GM19238 (cell line): Measurements from ENCODE around the gene TRIM50.
"Not testable (repeated sequence)": the region's sequence is repeated elsewhere in the genome, so short reads cannot be mapped to it uniquely, and the experiment has no call there.

Experiments
- DNase-seq: peaks from one replicate; pipeline ENCODE4 v3.0.0; 2011; ENCODE audit warnings: low spot score; ENCODE audit not compliant: insufficient read length

TRIM50 gene

GRCh38 chr7:73350306-73351068 is 22.6 kb upstream of the TRIM50 start:
- DNase-seq = no peak

GRCh38 chr7:73349763-73350162 is 21.9 kb upstream of the TRIM50 start:
- DNase-seq = no peak

DNA sequence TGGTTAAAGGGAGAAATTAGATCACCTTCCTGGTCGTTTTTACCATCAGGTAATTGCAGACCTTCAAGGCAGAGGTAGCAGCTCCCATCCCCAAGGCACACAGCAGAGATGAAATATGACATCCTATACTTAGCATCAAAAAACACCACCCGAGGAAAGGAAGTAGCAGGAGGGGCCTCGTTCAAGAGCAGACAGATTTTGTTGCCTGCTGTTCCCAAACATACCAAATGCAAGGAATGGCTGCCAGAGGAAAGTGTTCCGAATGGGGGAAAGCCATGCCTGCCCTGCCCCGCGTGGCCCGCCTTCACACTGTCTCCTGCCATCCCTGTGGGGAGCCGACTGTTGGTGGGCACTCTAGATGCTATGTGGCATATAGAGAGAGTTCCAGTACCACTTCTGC is 18.1 kb upstream of the TRIM50 start:
- no peak for DNase-seq

DNA sequence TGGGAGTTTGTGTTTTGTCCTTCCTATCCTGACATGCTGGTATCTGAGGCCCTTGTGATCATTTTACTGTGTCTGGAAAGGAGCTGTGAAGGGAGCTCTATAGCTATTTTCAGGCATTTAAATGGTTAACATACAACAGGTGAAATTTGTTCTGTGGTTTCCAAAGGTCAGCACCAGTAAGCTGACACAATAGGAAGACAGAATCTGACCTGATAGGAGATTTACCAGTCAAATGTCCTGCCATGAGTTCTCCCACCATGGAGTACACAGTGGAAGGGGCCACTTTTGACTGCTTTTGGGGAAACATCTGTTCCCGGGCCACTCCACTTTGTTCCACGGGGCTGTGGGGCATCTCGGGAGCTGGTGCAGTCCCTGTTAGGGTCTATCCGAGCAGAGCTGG is 17.7 kb upstream of the TRIM50 start:
- no peak for DNase-seq

GRCh38 chr7:73343671-73344380 is 15.9 kb upstream of the TRIM50 start:
- no peak for DNase-seq

- DNase-seq = no peak
These were observed 14.8 kb upstream of the TRIM50 start for GRCh38 chr7:73342645-73343044.

- no peak for DNase-seq
These were observed 14.0 kb upstream of the TRIM50 start for GRCh38 chr7:73341877-73342276.

DNA sequence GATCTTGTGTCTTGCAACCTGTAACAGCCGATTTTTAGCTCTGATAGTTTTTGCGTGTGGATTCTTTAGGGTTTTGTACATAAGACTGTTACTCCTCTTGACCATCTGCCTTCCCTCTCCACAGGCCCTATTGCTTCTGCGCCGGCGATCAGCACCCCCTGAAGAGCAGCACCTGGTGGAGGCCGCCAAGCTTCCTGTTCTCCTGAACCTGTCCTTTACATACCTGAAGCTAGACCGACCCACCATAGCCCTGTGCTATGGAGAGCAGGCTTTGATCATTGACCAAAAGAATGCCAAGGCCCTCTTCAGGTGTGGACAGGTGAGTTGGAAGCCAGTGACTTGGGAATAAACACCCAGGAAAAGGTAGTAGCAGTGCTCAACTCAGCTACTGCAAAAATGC is 12.6 kb upstream of the TRIM50 start:
- DNase-seq = no peak

DNA sequence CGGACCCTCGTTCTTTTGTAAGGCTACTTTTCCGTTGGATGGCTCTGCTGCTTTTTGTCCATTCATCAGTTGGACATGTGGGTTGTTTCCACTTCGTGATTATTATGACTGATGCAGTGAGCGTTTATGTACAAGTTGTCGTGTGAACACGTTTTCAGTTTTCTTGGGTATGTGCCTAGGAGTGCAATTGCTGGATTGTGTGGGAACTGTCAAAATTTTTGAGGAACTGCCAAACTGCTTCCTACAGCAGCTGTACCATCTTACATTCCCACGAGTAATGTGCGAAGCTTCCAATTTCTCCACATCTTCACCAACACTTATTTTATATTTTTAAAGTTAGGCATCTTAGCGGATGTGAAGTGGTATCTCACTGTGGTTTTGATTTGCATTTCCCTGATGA is 10.4 kb upstream of the TRIM50 start:
- DNase-seq = no peak

GRCh38 chr7:73332447-73332846 is 4.6 kb upstream of the TRIM50 start:
- no peak for DNase-seq

DNA sequence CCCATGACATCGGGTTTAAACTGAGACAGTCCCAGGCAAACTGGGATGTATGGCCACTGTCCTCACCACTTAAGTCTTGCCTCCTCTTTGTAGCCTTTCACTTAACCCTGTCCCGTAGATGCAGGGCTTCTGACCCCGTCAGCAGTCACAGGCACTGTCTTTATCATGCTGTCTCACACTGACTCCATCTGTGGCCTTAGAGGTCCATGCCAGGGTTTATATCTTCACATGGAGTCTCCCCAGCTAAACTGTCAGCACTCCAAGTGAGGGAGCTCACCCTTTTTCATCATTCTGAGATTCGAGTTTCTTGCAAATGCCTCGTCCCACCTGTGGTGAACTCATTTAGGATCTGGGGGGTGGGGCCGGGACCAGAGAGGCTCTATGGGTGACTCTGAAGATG is 2.9 kb upstream of the TRIM50 start:
- no peak for DNase-seq

- no peak for DNase-seq
These were observed 2.1 kb upstream of the TRIM50 start for GRCh38 chr7:73329861-73330581.

DNA sequence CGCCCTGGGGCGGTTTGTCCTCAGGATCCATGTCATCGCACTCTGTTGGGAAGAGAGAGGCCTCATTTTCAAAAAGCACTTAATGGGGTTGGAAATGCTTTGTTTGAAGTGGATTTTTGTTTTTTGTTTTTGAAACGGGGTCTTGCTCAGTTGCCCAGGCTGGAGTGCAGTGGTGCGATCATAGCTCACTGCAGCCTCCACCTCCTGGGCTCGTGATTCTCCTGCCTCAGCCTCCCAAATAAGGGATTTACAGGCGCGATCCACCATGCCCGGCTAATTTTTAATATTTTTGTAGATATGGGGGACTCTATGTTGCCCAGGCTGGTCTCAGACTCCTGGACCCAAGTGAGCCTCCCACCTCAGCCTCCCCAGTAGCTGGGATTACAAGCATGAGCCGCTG is 814 bp upstream of the TRIM50 start:
- no peak for DNase-seq

DNA sequence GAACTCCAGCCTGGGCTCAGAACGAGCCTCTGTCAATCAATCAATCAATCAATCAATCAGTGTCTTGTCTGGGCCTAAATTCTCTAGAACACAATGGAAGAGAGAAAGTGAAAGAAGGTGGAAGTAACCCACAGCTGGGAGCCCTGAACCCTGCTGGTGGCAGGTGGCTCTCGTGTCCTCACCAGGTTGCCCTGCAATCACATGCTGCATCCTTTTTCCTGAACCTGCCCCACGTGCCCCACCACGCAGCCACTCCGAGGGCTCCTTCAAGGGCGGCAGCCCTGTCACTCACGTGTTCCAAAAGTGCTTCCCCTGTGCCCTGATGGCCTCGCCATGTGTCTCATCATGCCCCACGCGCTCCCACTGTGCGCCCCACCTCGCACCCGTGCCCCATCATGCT is 433 bp downstream of the TRIM50 start:
- not testable (repeated sequence) for DNase-seq

DNA sequence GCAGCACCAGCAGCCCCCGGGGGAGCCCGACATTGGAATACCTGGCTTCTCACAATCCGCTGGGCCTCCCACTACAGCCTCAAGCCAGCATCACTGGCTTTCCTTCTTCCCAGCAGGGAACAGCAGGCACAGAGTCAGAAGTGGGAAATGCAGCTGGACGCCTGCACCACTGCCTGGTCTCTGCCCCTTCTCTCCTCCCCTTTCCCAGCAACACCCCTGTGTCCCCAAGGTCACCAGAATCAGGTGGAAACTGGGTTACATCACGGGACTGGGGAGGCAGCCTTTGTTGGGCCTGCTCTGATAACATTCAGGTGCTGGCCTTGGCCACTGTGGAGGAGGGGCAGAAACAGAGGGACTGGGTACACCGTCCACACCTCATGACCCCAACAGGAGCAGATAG is 2.5 kb downstream of the TRIM50 start:
- DNase-seq = not testable (repeated sequence)

DNA sequence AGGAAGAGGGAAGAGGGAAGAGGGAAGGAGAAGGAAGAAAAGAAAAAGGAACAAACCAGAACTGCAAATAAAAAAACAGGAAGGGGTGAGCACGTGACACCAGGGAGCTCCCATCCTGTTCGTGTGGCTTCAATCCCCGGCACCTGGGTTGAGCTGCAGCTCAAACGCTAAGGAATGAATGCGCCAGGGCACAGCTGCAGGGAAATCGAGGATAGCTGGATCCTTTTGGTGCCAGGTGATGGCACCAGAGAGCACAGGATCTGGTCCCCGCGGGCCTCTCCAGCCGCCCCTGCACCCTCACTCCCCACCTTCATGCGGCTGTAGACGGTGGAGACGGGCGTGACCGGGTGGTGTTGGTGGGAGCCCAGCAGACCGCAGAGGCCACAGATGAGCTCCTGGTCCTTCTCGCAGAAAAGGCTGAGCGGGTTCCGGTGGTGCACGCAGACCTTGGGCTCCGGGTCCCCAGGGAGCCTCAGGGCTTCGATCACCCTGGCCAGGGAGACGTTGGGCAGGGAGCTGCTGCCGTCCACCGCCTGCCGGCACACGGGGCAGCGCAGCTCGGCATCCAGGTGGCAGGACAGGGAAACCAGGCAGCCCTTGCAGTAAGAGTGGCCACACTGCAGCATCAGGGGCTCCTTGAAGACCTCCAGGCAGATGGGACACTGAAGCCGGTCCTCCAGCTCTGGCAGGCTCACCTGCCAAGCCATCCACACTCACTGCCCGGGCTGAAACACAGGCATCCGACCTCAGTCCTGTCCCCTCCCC is 3.6 kb downstream of the TRIM50 start:
- peak; percentile 76 for DNase-seq

DNA sequence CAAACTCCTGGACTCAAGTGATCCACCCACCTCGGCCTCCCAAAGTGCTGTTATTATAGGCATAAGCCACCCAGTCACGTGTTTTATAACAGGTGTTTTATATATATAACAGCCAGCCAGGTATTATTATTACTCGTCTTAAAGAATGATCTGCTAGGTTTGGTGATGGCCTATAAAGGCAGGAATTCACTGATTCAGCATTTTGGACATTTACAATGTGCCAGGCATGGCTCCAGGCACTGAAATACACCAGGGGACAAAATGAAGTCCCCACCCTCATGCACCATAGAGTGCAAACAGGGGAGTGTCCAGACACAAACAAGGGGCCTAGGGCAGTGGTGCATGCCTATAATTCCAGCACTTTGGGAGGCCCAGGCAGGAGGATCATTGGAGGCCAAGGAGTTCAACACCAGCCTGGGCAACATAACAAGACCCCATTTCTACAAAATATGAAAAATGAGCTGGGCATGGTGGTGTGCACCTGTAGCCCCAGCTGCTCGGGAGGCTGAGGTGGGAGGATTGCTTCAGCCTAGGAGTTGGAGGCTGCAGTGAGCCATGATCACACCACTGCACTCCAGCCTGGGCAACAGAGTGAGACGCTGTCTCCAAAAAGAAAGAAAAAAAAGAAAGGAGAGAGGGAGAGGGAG is 4.3 kb downstream of the TRIM50 start:
- DNase-seq = not testable (repeated sequence)

GRCh38 chr7:73320009-73320408 is 7.9 kb downstream of the TRIM50 start:
- not testable (repeated sequence) for DNase-seq

DNA sequence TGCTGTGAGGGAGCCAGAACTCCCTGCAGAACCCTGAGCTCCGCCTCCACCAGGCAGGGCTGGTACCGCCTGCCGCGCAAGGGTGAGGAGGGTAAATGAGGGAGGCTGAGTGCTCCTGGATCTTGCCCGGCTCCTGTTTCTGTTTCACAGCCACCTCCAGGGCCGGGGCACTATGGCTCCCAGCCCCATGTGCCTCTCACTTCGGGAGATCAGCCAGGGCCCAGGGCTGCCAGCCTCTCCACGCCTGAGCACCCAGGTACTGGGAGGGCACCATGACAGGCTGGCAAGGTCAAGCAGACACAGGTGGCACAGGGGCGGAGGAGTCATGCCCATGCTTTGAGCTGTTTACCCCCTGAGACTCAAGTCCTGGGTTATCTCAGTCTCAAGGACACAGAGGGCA is 8.3 kb downstream of the TRIM50 start:
- DNase-seq = not testable (repeated sequence)

GRCh38 chr7:73318656-73319204 is 9.2 kb downstream of the TRIM50 start:
- DNase-seq = not testable (repeated sequence)

DNA sequence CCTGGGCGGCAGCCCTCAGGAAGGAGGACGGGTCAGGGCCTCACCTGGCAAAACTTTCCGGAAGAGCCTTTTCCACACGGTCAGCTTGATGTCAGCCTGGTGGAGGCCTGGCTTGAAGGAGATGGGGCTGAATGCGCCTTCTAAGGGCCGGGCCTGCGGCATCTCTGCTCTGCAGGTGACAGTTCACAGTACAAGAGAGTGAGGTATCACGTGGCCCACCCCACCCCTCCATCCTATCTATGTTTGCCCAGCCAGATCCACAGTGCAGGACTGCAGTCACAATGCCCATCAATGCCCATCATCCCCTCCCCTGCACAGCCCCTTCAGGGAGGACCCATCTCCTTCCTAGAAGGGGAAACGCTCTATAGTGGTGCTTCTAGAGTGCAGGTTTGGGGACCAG is 11.4 kb downstream of the TRIM50 start:
- no peak for DNase-seq
